ENCODE measurements around the gene TAB3.

Gene TAB3

GRCh38 chrX:30793075-30793766, 95.8 kb downstream of the TAB3 start:
- no peak overlapping the region for H3K4me3 ChIP-seq (ENCODE audit: low read depth, low read length)
- no peak for TF ChIP-seq CTCF (IDR thresholded peaks at IDR 0.05; ENCODE audit: low read depth, low read length)
- no peak for TF ChIP-seq MYC (IDR thresholded peaks at IDR 0.05; ENCODE audit: low read depth, low read length)
- no peak for TF ChIP-seq MAX (IDR thresholded peaks at IDR 0.05; ENCODE audit: low read depth, low read length)
- TF ChIP-seq POLR2A (IDR thresholded peaks at IDR 0.05; ENCODE audit: extremely low read depth, insufficient read length): no peak
- DNase-seq (ENCODE audit: low read depth): no peak

GRCh38 chrX:30791296-30792278, 97.5 kb downstream of the TAB3 start:
- TF ChIP-seq MAX (IDR thresholded peaks at IDR 0.05; ENCODE audit: low read depth, low read length) (no peak), CTCF (IDR thresholded peaks at IDR 0.05; ENCODE audit: low read depth, low read length) (no peak), POLR2A (IDR thresholded peaks at IDR 0.05; ENCODE audit: extremely low read depth, insufficient read length) (no peak), MYC (IDR thresholded peaks at IDR 0.05; ENCODE audit: low read depth, low read length) (no peak)
- H3K4me3 ChIP-seq (ENCODE audit: low read depth, low read length): no peak overlapping the region
- no peak for DNase-seq (ENCODE audit: low read depth)

- H3K4me3 ChIP-seq (ENCODE audit: low read depth, low read length): no peak overlapping the region
- TF ChIP-seq MYC (IDR thresholded peaks at IDR 0.05; ENCODE audit: low read depth, low read length): no peak
- no peak for TF ChIP-seq MAX (IDR thresholded peaks at IDR 0.05; ENCODE audit: low read depth, low read length)
- TF ChIP-seq CTCF (IDR thresholded peaks at IDR 0.05; ENCODE audit: low read depth, low read length): no peak
- TF ChIP-seq POLR2A (IDR thresholded peaks at IDR 0.05; ENCODE audit: extremely low read depth, insufficient read length): no peak
- DNase-seq (ENCODE audit: low read depth): no peak
These were observed 102.0 kb downstream of the TAB3 start for GRCh38 chrX:30787012-30787411.

GRCh38 chrX:30786374-30786773, 102.7 kb downstream of the TAB3 start:
- no peak for DNase-seq (ENCODE audit: low read depth)
- TF ChIP-seq CTCF (IDR thresholded peaks at IDR 0.05; ENCODE audit: low read depth, low read length) (no peak), MAX (IDR thresholded peaks at IDR 0.05; ENCODE audit: low read depth, low read length) (no peak), MYC (IDR thresholded peaks at IDR 0.05; ENCODE audit: low read depth, low read length) (no peak), POLR2A (IDR thresholded peaks at IDR 0.05; ENCODE audit: extremely low read depth, insufficient read length) (no peak)
- no peak overlapping the region for H3K4me3 ChIP-seq (ENCODE audit: low read depth, low read length)

- TF ChIP-seq MAX (IDR thresholded peaks at IDR 0.05; ENCODE audit: low read depth, low read length): no peak
- TF ChIP-seq MYC (IDR thresholded peaks at IDR 0.05; ENCODE audit: low read depth, low read length): no peak
- no peak for TF ChIP-seq POLR2A (IDR thresholded peaks at IDR 0.05; ENCODE audit: extremely low read depth, insufficient read length)
- no peak for TF ChIP-seq CTCF (IDR thresholded peaks at IDR 0.05; ENCODE audit: low read depth, low read length)
- H3K4me3 ChIP-seq (ENCODE audit: low read depth, low read length): no peak overlapping the region
- no peak for DNase-seq (ENCODE audit: low read depth)
These were observed 107.2 kb downstream of the TAB3 start for GRCh38 chrX:30781711-30782444.
